Body of pancreas (tissue), 4 donors: ENCODE measurements around the gene PXYLP1. TPM values are rescaled to one million over a fixed set of nuclear protein-coding genes. Genes with fewer than 3 reads are reported as not detected.

Experiments used
- ATAC-seq: fragments of 150-250 bp; one replicate; pipeline ENCODE4 v1.9.1; 2016
- DNase-seq, 4 donors: peaks; one replicate each; pipeline ENCODE4 v3.0.0-alpha.2; 2019
- H3K27ac ChIP-seq, 4 donors: fragments of 200-600 bp; sonication (generic); 1 replicate in 3 of 4; 2 replicates in 1 of 4; pipeline versions ENCODE4 v1.5.1 to v1.6.1; 2016 to 2019; ENCODE audit warnings: mild to moderate bottlenecking in 1 of 4, mixed read lengths in 1 of 4, moderate library complexity in 1 of 4
- H3K27me3 ChIP-seq, 2 donors: fragments of 200-600 bp; sonication (generic); one replicate each; pipeline ENCODE4 v1.6.0; 2016; ENCODE audit warnings: mild to moderate bottlenecking in 1 of 2
- H3K36me3 ChIP-seq, 2 donors: fragments of 200-600 bp; sonication (generic); replicated peaks in 1 of 2; 2 replicates each; pipeline ENCODE4 v1.5.1; 2016; ENCODE audit warnings: low read depth in 2 of 2; ENCODE audit not compliant: insufficient read depth in 1 of 2
- H3K4me1 ChIP-seq: fragments of 200-600 bp; sonication (generic); one replicate; pipeline ENCODE4 v1.6.0; 2016
- H3K4me3 ChIP-seq, 2 donors: fragments of 200-600 bp; sonication (generic); 1 replicate in 1 of 2; 2 replicates in 1 of 2; pipeline ENCODE4 v1.5.1; 2016 to 2019
- H3K9me3 ChIP-seq, 3 donors: fragments of 200-600 bp; sonication (generic); 1 replicate in 2 of 3; 2 replicates in 1 of 3; pipeline ENCODE4 v1.5.1; 2016
- CTCF ChIP-seq, 7 experiments: fragments of 450-650 bp in 4 of 7; fragments of 200-600 bp in 3 of 7; sonication (generic) in 3 of 7; IDR thresholded peaks; one replicate each; pipeline ENCODE4 v1.5.1; 2016 to 2019; ENCODE audit warnings: antibody characterized with exemption in 7 of 7
- POLR2A ChIP-seq, 3 donors: fragments of 450-650 bp; IDR thresholded peaks; one replicate each; pipeline ENCODE4 v1.6.1; 2016; ENCODE audit warnings: antibody characterized with exemption in 3 of 3, mild to moderate bottlenecking in 2 of 3
- WGBS, 2 donors: methylation state at CpG; one replicate each; pipeline ENCODE4 v1.1.5; 2017; 5-methylcytosine and 5-hydroxymethylcytosine counted together
- intact Hi-C: fragments of 100-400 bp; cut with DNase I; formaldehyde crosslinking; loops from one replicate; pipeline ENCODE4 v1.15.1; 2023
- total RNA-seq, 2 donors: library from RNA; depleted of rRNA; stranded (reverse); fragments of >200 nt; gene quantifications; one replicate each; pipeline ENCODE4 v1.1.0, GENCODE V29; 2016

The PXYLP1 gene
- total RNA-seq, 2 donors from 2014 or later = 9.9 to 10.5 TPM

GRCh38 chr3:141303481-141304223 lies 72.0 kb downstream of the PXYLP1 start:
- ATAC-seq (peak; percentile 91), DNase-seq (peak; percentile 68 to 82 (median 72))
- H3K27ac ChIP-seq = peak overlapping the region in 1 of 4 donors; percentile 1
- no peak overlapping the region for H3K4me3 ChIP-seq
- no peaks in the 10 kb centered on the region for H3K9me3 ChIP-seq
- peak; percentile 70 to 90 (median 79) for TF ChIP-seq CTCF (IDR thresholded peaks at IDR 0.05)
- no peak for TF ChIP-seq POLR2A (IDR thresholded peaks at IDR 0.05)
- H3K4me1 ChIP-seq = peaks cover 9% of the 10 kb centered on the region
- 71 to 76% methylated on average over 13 of the region's 13 CpGs for WGBS, 2 donors
- intact Hi-C loops = loop anchor here (5.0 kb wide), 1 partner anchor 259 kb away; no protein-coding TSS in a partner anchor
- no peaks in the 10 kb centered on the region for H3K36me3 ChIP-seq
- no peaks in the 10 kb centered on the region for H3K27me3 ChIP-seq

GRCh38 chr3:141305436-141305835 lies 73.8 kb downstream of the PXYLP1 start:
- Histone ChIP-seq H3K36me3 (no peaks in the 10 kb centered on the region), H3K4me3 (no peak overlapping the region), H3K27ac (no peak overlapping the region), H3K27me3 (no peaks in the 10 kb centered on the region), H3K9me3 (no peaks in the 10 kb centered on the region), H3K4me1 (peaks cover 12% of the 10 kb centered on the region)
- DNase-seq = no peak
- no peak for ATAC-seq
- no peak for TF ChIP-seq CTCF (IDR thresholded peaks at IDR 0.05)
- no peak for TF ChIP-seq POLR2A (IDR thresholded peaks at IDR 0.05)
- intact Hi-C loops = no loop called here

GRCh38 chr3:141306276-141306675 lies 74.7 kb downstream of the PXYLP1 start:
- Histone ChIP-seq H3K4me3 (no peak overlapping the region), H3K27me3 (no peaks in the 10 kb centered on the region), H3K9me3 (no peaks in the 10 kb centered on the region), H3K36me3 (no peaks in the 10 kb centered on the region), H3K4me1 (peaks cover 17% of the 10 kb centered on the region), H3K27ac (no peak overlapping the region)
- WGBS, 2 donors = 81 to 83% methylated on average over 5 of the region's 5 CpGs
- intact Hi-C loops = no loop called here
- no peak for DNase-seq
- TF ChIP-seq CTCF (IDR thresholded peaks at IDR 0.05) = no peak
- no peak for TF ChIP-seq POLR2A (IDR thresholded peaks at IDR 0.05)
- ATAC-seq = no peak

- Histone ChIP-seq H3K27me3 (no peaks in the 10 kb centered on the region), H3K9me3 (no peaks in the 10 kb centered on the region), H3K4me3 (no peak overlapping the region), H3K27ac (no peak overlapping the region), H3K36me3 (no peaks in the 10 kb centered on the region), H3K4me1 (peaks cover 17% of the 10 kb centered on the region)
- DNase-seq (no peak), ATAC-seq (no peak)
- no peak for TF ChIP-seq POLR2A (IDR thresholded peaks at IDR 0.05)
- no peak for TF ChIP-seq CTCF (IDR thresholded peaks at IDR 0.05)
- intact Hi-C loops = no loop called here
- WGBS, 2 donors = 83% methylated on average over 5 of the region's 5 CpGs
These were observed 75.3 kb downstream of the PXYLP1 start for GRCh38 chr3:141306922-141307321.
